Measurements from ENCODE around the gene FGF5.
"Not testable (repeated sequence)": the region's sequence is repeated elsewhere in the genome, so short reads cannot be mapped to it uniquely, and the experiment has no call there.

Gene FGF5

GRCh38 chr4:80254114-80254513, 12.3 kb upstream of the FGF5 start:
- no peak for DNase-seq (ENCODE audit: low read depth)

- DNase-seq (ENCODE audit: low read depth) = no peak
Measured at GRCh38 chr4:80255329-80256095, 11.0 kb upstream of the FGF5 start.

- no peak for DNase-seq (ENCODE audit: low read depth)
Measured at GRCh38 chr4:80257851-80258250, 8.6 kb upstream of the FGF5 start.

- no peak for DNase-seq (ENCODE audit: low read depth)
Measured at GRCh38 chr4:80259012-80259411, 7.5 kb upstream of the FGF5 start.

- DNase-seq (ENCODE audit: low read depth) = no peak
Measured at GRCh38 chr4:80259817-80260216, 6.6 kb upstream of the FGF5 start.

GRCh38 chr4:80261989-80262600, 4.4 kb upstream of the FGF5 start:
- no peak for DNase-seq (ENCODE audit: low read depth)

- no peak for DNase-seq (ENCODE audit: low read depth)
Measured at GRCh38 chr4:80263541-80264351, 2.7 kb upstream of the FGF5 start.

- DNase-seq (ENCODE audit: low read depth) = no peak
Measured at GRCh38 chr4:80264352-80264647, 2.2 kb upstream of the FGF5 start.

GRCh38 chr4:80264825-80265224, 1.6 kb upstream of the FGF5 start:
- DNase-seq (ENCODE audit: low read depth) = no peak

GRCh38 chr4:80265571-80266252, 752 bp upstream of the FGF5 start:
- DNase-seq (ENCODE audit: low read depth) = no peak

GRCh38 chr4:80266902-80267380, 477 bp downstream of the FGF5 start:
- DNase-seq (ENCODE audit: low read depth) = no peak

- DNase-seq (ENCODE audit: low read depth) = no peak
Measured at GRCh38 chr4:80268081-80268823, 1.8 kb downstream of the FGF5 start.

GRCh38 chr4:80268936-80269335, 2.5 kb downstream of the FGF5 start:
- no peak for DNase-seq (ENCODE audit: low read depth)

- DNase-seq (ENCODE audit: low read depth) = no peak
Measured at GRCh38 chr4:80270321-80270720, 3.9 kb downstream of the FGF5 start.

GRCh38 chr4:80270868-80271267, 4.4 kb downstream of the FGF5 start:
- no peak for DNase-seq (ENCODE audit: low read depth)

GRCh38 chr4:80271801-80272200, 5.3 kb downstream of the FGF5 start:
- DNase-seq (ENCODE audit: low read depth) = no peak

- no peak for DNase-seq (ENCODE audit: low read depth)
Measured at GRCh38 chr4:80276931-80277330, 10.5 kb downstream of the FGF5 start.

- DNase-seq (ENCODE audit: low read depth) = no peak
Measured at GRCh38 chr4:80279751-80280150, 13.3 kb downstream of the FGF5 start.

- no peak for DNase-seq (ENCODE audit: low read depth)
Measured at GRCh38 chr4:80286451-80286850, 20.0 kb downstream of the FGF5 start.

- not testable (repeated sequence) for DNase-seq (ENCODE audit: low read depth)
Measured at GRCh38 chr4:80290665-80291064, 24.2 kb downstream of the FGF5 start.

GRCh38 chr4:80294206-80294605, 27.7 kb downstream of the FGF5 start:
- DNase-seq (ENCODE audit: low read depth) = no peak

- DNase-seq (ENCODE audit: low read depth) = no peak
Measured at GRCh38 chr4:80295336-80295735, 28.9 kb downstream of the FGF5 start.
